Central memory CD8-positive, alpha-beta T cell (primary cell): ENCODE measurements around the gene SVIL.
"Not testable (repeated sequence)": the region's sequence is repeated elsewhere in the genome, so short reads cannot be mapped to it uniquely, and the experiment has no call there.

Experiments used
- ATAC-seq: fragments of 150-1000 bp; cut with Tn5 transposase; replicated peaks from 2 replicates; pipeline ENCODE4 v1.10.0; 2022; ENCODE audit warnings: mild to moderate bottlenecking, moderate FRiP score, moderate number of reproducible peaks; ENCODE audit not compliant: poor library complexity, severe bottlenecking; ENCODE audit errors: extremely low read depth
- DNase-seq, 2 donors: peaks; one replicate each; pipeline ENCODE4 v3.0.0; 2021; ENCODE audit warnings: low spot score in 2 of 2
- H3K27ac Mint-ChIP-seq: one replicate; pipeline ENCODE4 v1.8.0; 2022; ENCODE audit warnings: low read depth, mild to moderate bottlenecking, moderate library complexity, mixed read lengths
- H3K27me3 Mint-ChIP-seq: one replicate; pipeline ENCODE4 v1.8.0; 2022; ENCODE audit warnings: mixed read lengths
- H3K36me3 Mint-ChIP-seq: one replicate; pipeline ENCODE4 v1.8.0; 2022; ENCODE audit warnings: mild to moderate bottlenecking, moderate library complexity, mixed read lengths; ENCODE audit not compliant: insufficient read depth
- H3K4me1 Mint-ChIP-seq: one replicate; pipeline ENCODE4 v1.8.0; 2022; ENCODE audit warnings: mixed read lengths
- H3K4me3 Mint-ChIP-seq: one replicate; pipeline ENCODE4 v1.8.0; 2022; ENCODE audit warnings: mild to moderate bottlenecking, moderate library complexity, mixed read lengths
- H3K9me3 Mint-ChIP-seq: one replicate; pipeline ENCODE4 v1.8.0; 2022; ENCODE audit warnings: mixed read lengths

SVIL gene

GRCh38 chr10:29446327-29446726 lies 188.4 kb downstream of the SVIL start:
- Mint-ChIP-seq H3K36me3 (peaks cover 1% of the 10 kb centered on the region), H3K4me3 (no peak overlapping the region), H3K27me3 (no peaks in the 10 kb centered on the region), H3K27ac (no peak overlapping the region), H3K9me3 (no peaks in the 10 kb centered on the region), H3K4me1 (no peaks in the 10 kb centered on the region)
- ATAC-seq (no peak), DNase-seq (no peak)

GRCh38 chr10:29443745-29444523 lies 190.8 kb downstream of the SVIL start:
- H3K27ac Mint-ChIP-seq: no peak overlapping the region
- DNase-seq (no peak), ATAC-seq (no peak)
- peaks cover 3% of the 10 kb centered on the region for H3K9me3 Mint-ChIP-seq
- peaks cover 1% of the 10 kb centered on the region for H3K36me3 Mint-ChIP-seq
- H3K4me1 Mint-ChIP-seq: peaks cover 5% of the 10 kb centered on the region
- H3K27me3 Mint-ChIP-seq: no peaks in the 10 kb centered on the region
- H3K4me3 Mint-ChIP-seq: no peak overlapping the region

GRCh38 chr10:29440981-29441380 lies 193.8 kb downstream of the SVIL start:
- Mint-ChIP-seq H3K27ac (no peak overlapping the region), H3K27me3 (no peaks in the 10 kb centered on the region), H3K4me1 (peaks cover 5% of the 10 kb centered on the region), H3K9me3 (peaks cover 6% of the 10 kb centered on the region), H3K36me3 (peaks cover 1% of the 10 kb centered on the region), H3K4me3 (no peak overlapping the region)
- DNase-seq (no peak), ATAC-seq (no peak)

GRCh38 chr10:29439005-29439404 lies 195.8 kb downstream of the SVIL start:
- H3K4me3 Mint-ChIP-seq, H3K27ac Mint-ChIP-seq, ATAC-seq, H3K9me3 Mint-ChIP-seq, H3K27me3 Mint-ChIP-seq, H3K36me3 Mint-ChIP-seq, DNase-seq: not testable (repeated sequence)
- peaks cover 11% of the 10 kb centered on the region for H3K4me1 Mint-ChIP-seq

GRCh38 chr10:29438271-29438670 lies 196.5 kb downstream of the SVIL start:
- H3K27me3 Mint-ChIP-seq: no peaks in the 10 kb centered on the region
- no peak overlapping the region for H3K27ac Mint-ChIP-seq
- no peak for DNase-seq
- peaks cover 15% of the 10 kb centered on the region for H3K4me1 Mint-ChIP-seq
- peaks cover 2% of the 10 kb centered on the region for H3K36me3 Mint-ChIP-seq
- peaks cover 6% of the 10 kb centered on the region for H3K9me3 Mint-ChIP-seq
- ATAC-seq: no peak
- H3K4me3 Mint-ChIP-seq: no peak overlapping the region

GRCh38 chr10:29437871-29438270 lies 196.9 kb downstream of the SVIL start:
- no peak overlapping the region for H3K27ac Mint-ChIP-seq
- H3K27me3 Mint-ChIP-seq: no peaks in the 10 kb centered on the region
- peaks cover 15% of the 10 kb centered on the region for H3K4me1 Mint-ChIP-seq
- peaks cover 6% of the 10 kb centered on the region for H3K9me3 Mint-ChIP-seq
- H3K36me3 Mint-ChIP-seq: peaks cover 2% of the 10 kb centered on the region
- no peak overlapping the region for H3K4me3 Mint-ChIP-seq
- DNase-seq (no peak), ATAC-seq (no peak)

GRCh38 chr10:29435809-29436501 lies 198.8 kb downstream of the SVIL start:
- Mint-ChIP-seq H3K4me1 (peaks cover 15% of the 10 kb centered on the region), H3K36me3 (peaks cover 2% of the 10 kb centered on the region), H3K27me3 (no peaks in the 10 kb centered on the region), H3K9me3 (peaks cover 6% of the 10 kb centered on the region), H3K27ac (no peak overlapping the region), H3K4me3 (no peak overlapping the region)
- ATAC-seq: no peak
- no peak for DNase-seq

- Mint-ChIP-seq H3K9me3 (peaks cover 5% of the 10 kb centered on the region), H3K27ac (no peak overlapping the region), H3K27me3 (no peaks in the 10 kb centered on the region), H3K36me3 (peaks cover 2% of the 10 kb centered on the region), H3K4me3 (no peak overlapping the region), H3K4me1 (peaks cover 10% of the 10 kb centered on the region)
- DNase-seq (no peak), ATAC-seq (no peak)
Measured at GRCh38 chr10:29434111-29434510, 200.7 kb downstream of the SVIL start.

- no peak overlapping the region for H3K27ac Mint-ChIP-seq
- ATAC-seq (no peak), DNase-seq (no peak)
- H3K4me1 Mint-ChIP-seq: peaks cover 10% of the 10 kb centered on the region
- H3K36me3 Mint-ChIP-seq: peaks cover 2% of the 10 kb centered on the region
- H3K4me3 Mint-ChIP-seq: no peak overlapping the region
- no peaks in the 10 kb centered on the region for H3K27me3 Mint-ChIP-seq
- H3K9me3 Mint-ChIP-seq: no peaks in the 10 kb centered on the region
Measured at GRCh38 chr10:29431711-29432110, 203.1 kb downstream of the SVIL start.

GRCh38 chr10:29430101-29430500 lies 204.7 kb downstream of the SVIL start:
- peak overlapping the region; percentile 54 for H3K27ac Mint-ChIP-seq
- ATAC-seq (no peak), DNase-seq (no peak)
- no peaks in the 10 kb centered on the region for H3K9me3 Mint-ChIP-seq
- no peaks in the 10 kb centered on the region for H3K27me3 Mint-ChIP-seq
- H3K4me1 Mint-ChIP-seq: peaks cover 10% of the 10 kb centered on the region
- no peak overlapping the region for H3K4me3 Mint-ChIP-seq
- H3K36me3 Mint-ChIP-seq: peaks cover 2% of the 10 kb centered on the region

- no peak for ATAC-seq
- no peaks in the 10 kb centered on the region for H3K9me3 Mint-ChIP-seq
Measured at GRCh38 chr10:29428486-29428885, 206.3 kb downstream of the SVIL start.

GRCh38 chr10:29427667-29428066 lies 207.1 kb downstream of the SVIL start:
- peaks cover 3% of the 10 kb centered on the region for H3K36me3 Mint-ChIP-seq
- no peaks in the 10 kb centered on the region for H3K9me3 Mint-ChIP-seq
- no peaks in the 10 kb centered on the region for H3K4me1 Mint-ChIP-seq
- ATAC-seq (no peak), DNase-seq (no peak)
- no peaks in the 10 kb centered on the region for H3K27me3 Mint-ChIP-seq
- no peak overlapping the region for H3K27ac Mint-ChIP-seq
- H3K4me3 Mint-ChIP-seq: no peak overlapping the region

More at GRCh38 chr10:29428486-29428885, 206.3 kb downstream of the SVIL start:
- H3K4me3 Mint-ChIP-seq: no peak overlapping the region
- H3K27me3 Mint-ChIP-seq: no peaks in the 10 kb centered on the region
- no peak overlapping the region for H3K27ac Mint-ChIP-seq
- DNase-seq: no peak
- peaks cover 3% of the 10 kb centered on the region for H3K36me3 Mint-ChIP-seq
- H3K4me1 Mint-ChIP-seq: no peaks in the 10 kb centered on the region

GRCh38 chr10:29426420-29426819 lies 208.4 kb downstream of the SVIL start:
- no peaks in the 10 kb centered on the region for H3K27me3 Mint-ChIP-seq
- H3K4me3 Mint-ChIP-seq: no peak overlapping the region
- no peaks in the 10 kb centered on the region for H3K9me3 Mint-ChIP-seq
- no peak for ATAC-seq
- peaks cover 7% of the 10 kb centered on the region for H3K36me3 Mint-ChIP-seq
- no peak overlapping the region for H3K27ac Mint-ChIP-seq
- no peaks in the 10 kb centered on the region for H3K4me1 Mint-ChIP-seq
- DNase-seq: no peak
